Loucy (cell line): ENCODE measurements around the gene C1QL4.
"Not testable (repeated sequence)": the region's sequence is repeated elsewhere in the genome, so short reads cannot be mapped to it uniquely, and the experiment has no call there.

Experiments
- CTCF ChIP-seq: fragments of 200-600 bp; sonication (generic); conservative IDR thresholded peaks from 2 replicates; pipeline ENCODE4 v1.5.1; 2014; ENCODE audit warnings: mild to moderate bottlenecking, antibody characterized with exemption, low read length
- EZH2phosphoT487 ChIP-seq: fragments of 200-600 bp; IDR thresholded peaks from 2 replicates; pipeline ENCODE4 v1.6.1; 2018; ENCODE audit warnings: antibody characterized with exemption, mild to moderate bottlenecking, moderate library complexity, borderline replicate concordance

DNA sequence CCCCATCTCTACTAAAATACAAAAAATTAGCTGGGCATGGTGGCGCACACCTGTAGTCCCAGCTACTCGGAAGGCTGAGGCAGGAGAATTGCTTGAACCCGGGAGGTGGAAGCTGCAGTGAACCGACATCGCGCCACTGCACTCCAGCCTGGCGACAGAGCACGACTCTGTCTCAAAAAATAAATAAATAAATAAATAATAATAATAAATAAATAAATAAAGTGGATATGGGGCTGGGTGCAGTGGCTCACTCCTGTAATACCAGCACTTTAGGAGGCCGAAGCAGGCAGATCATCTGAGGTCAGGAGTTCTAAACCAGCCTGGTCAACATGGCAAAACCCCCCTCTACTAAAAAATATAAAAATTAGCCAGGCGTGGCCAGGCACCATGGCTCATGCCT is 19.9 kb downstream of the C1QL4 start:
- not testable (repeated sequence) for TF ChIP-seq CTCF, EZH2phosphoT487
